SK-N-SH treated with all-trans-retinoic acid at 6 μM for 48 hours (cell line): Measurements from ENCODE around the gene FGGY.
"Not testable (repeated sequence)": the region's sequence is repeated elsewhere in the genome, so short reads cannot be mapped to it uniquely, and the experiment has no call there.

Experiments used
- BACH2 ChIP-seq: fragments of 250-450 bp; sonication (Bioruptor Pico); IDR thresholded peaks from 2 replicates; pipeline ENCODE4 v1.9.0; 2021; ENCODE audit warnings: mild to moderate bottlenecking, borderline replicate concordance
- CREB5 ChIP-seq: fragments of 250-450 bp; sonication (Bioruptor Pico); IDR thresholded peaks from 2 replicates; pipeline ENCODE4 v1.5.1; 2020; ENCODE audit warnings: low read depth, mild to moderate bottlenecking, moderate library complexity
- CSDC2 ChIP-seq: fragments of 250-450 bp; sonication (Bioruptor Pico); IDR thresholded peaks from 2 replicates; pipeline ENCODE4 v1.5.0; 2020; ENCODE audit warnings: mild to moderate bottlenecking, moderate library complexity
- ESRRG ChIP-seq: fragments of 250-450 bp; sonication (Bioruptor Pico); IDR thresholded peaks from 2 replicates; pipeline ENCODE4 v1.6.1; 2021; ENCODE audit warnings: mild to moderate bottlenecking
- PATZ1 ChIP-seq: fragments of 250-450 bp; sonication (Bioruptor Pico); IDR thresholded peaks from 2 replicates; pipeline ENCODE4 v1.8.0; 2020; ENCODE audit warnings: mild to moderate bottlenecking, moderate library complexity, borderline replicate concordance
- TOX ChIP-seq: fragments of 250-450 bp; sonication (Bioruptor Pico); IDR thresholded peaks from 2 replicates; pipeline ENCODE4 v1.8.0; 2021; ENCODE audit warnings: mild to moderate bottlenecking, moderate library complexity, borderline replicate concordance
- TSHZ2 ChIP-seq: fragments of 250-450 bp; sonication (Bioruptor Pico); IDR thresholded peaks from 2 replicates; pipeline ENCODE4 v1.5.0; 2020; ENCODE audit warnings: mild to moderate bottlenecking, moderate library complexity
- ZFP30 ChIP-seq: fragments of 450-650 bp; formaldehyde crosslinking; IDR thresholded peaks from 2 replicates; pipeline ENCODE4 v1.5.0; 2022; ENCODE audit warnings: mild to moderate bottlenecking, moderate library complexity
- ZNF8 ChIP-seq: fragments of 450-650 bp; formaldehyde crosslinking; IDR thresholded peaks from 2 replicates; pipeline ENCODE4 v1.5.0; 2020; ENCODE audit warnings: mild to moderate bottlenecking, moderate library complexity

- TF ChIP-seq CSDC2 (CRISPR knock-in tag); PATZ1 (CRISPR knock-in tag); ZFP30; CREB5 (CRISPR knock-in tag); BACH2 (CRISPR knock-in tag); ESRRG (CRISPR knock-in tag); TOX; ZNF8 (CRISPR knock-in tag); TSHZ2 (CRISPR knock-in tag): not testable (repeated sequence)
Measured at GRCh38 chr1:59735927-59736326, 439.0 kb downstream of the FGGY start.
